Osteoblast (primary cell): Measurements from ENCODE around the gene SDC3. TPM values are rescaled to one million over a fixed set of nuclear protein-coding genes. Genes with fewer than 3 reads are reported as not detected.

Experiments used
- DNase-seq: peaks from one replicate; pipeline ENCODE4 v3.0.0; 2011; ENCODE audit warnings: low spot score, mixed read lengths; ENCODE audit not compliant: insufficient read length; ENCODE audit errors: missing footprints
- H2AFZ ChIP-seq: 2 replicates; pipeline ENCODE4 v1.6.0; 2011; ENCODE audit warnings: mild to moderate bottlenecking, low read length
- H3K27ac ChIP-seq: 2 replicates; pipeline ENCODE4 v1.5.1; 2011; ENCODE audit warnings: mild to moderate bottlenecking, low read depth, low read length, moderate library complexity
- H3K27me3 ChIP-seq: 2 replicates; pipeline ENCODE4 v1.6.0; 2012; ENCODE audit warnings: mild to moderate bottlenecking, control low read depth, inconsistent platforms, low read length, moderate library complexity; ENCODE audit not compliant: insufficient read depth
- H3K36me3 ChIP-seq: 2 replicates; pipeline ENCODE4 v1.5.1; 2011; ENCODE audit warnings: mild to moderate bottlenecking, low read length, control low read depth, moderate library complexity; ENCODE audit not compliant: insufficient read depth
- H3K4me1 ChIP-seq: 2 replicates; pipeline ENCODE4 v1.5.1; 2011; ENCODE audit warnings: mild to moderate bottlenecking, low read length, control low read depth, moderate library complexity; ENCODE audit not compliant: insufficient read depth
- H3K4me2 ChIP-seq: 2 replicates; pipeline ENCODE4 v1.6.0; 2011; ENCODE audit warnings: mild to moderate bottlenecking, low read length; ENCODE audit not compliant: insufficient read depth
- H3K4me3 ChIP-seq: fragments of 200-600 bp; sonication (generic); 3 replicates; pipeline ENCODE4 v1.5.1; 2012; ENCODE audit warnings: mild to moderate bottlenecking, low read length, inconsistent platforms; ENCODE audit not compliant: insufficient read depth
- H3K79me2 ChIP-seq: 2 replicates; pipeline ENCODE4 v1.6.0; 2012; ENCODE audit warnings: mild to moderate bottlenecking, low read length, control low read depth, inconsistent platforms; ENCODE audit not compliant: insufficient read depth
- H3K9me3 ChIP-seq: 2 replicates; pipeline ENCODE4 v1.5.1; 2011; ENCODE audit warnings: low read depth, low read length, control low read depth
- H4K20me1 ChIP-seq: 2 replicates; pipeline ENCODE4 v1.6.0; 2012; ENCODE audit warnings: mild to moderate bottlenecking, low read length, control low read depth; ENCODE audit not compliant: insufficient read depth
- CTCF ChIP-seq: IDR thresholded peaks from 2 replicates; pipeline ENCODE4 v1.5.1; 2011; ENCODE audit warnings: mild to moderate bottlenecking, low read depth, low read length, moderate library complexity; ENCODE audit errors: extremely low read depth
- total RNA-seq: library from RNA; depleted of rRNA; stranded (reverse); fragments of >200 nt; gene quantifications from 2 replicates; pipeline ENCODE4 v1.2.3, GENCODE V29; 2012

Gene SDC3
- total RNA-seq, 1 donor, result 39.8 TPM

- Histone ChIP-seq H3K36me3 (no peaks in the 10 kb centered on the region), H3K9me3 (no peaks in the 10 kb centered on the region), H3K79me2 (no peaks in the 10 kb centered on the region)
These were observed 84.4 kb downstream of the SDC3 start for GRCh38 chr1:30823969-30824735.

GRCh38 chr1:30823627-30823968 lies 85.0 kb downstream of the SDC3 start:
- Histone ChIP-seq H3K4me3 (peak overlapping the region; percentile 24), H2AFZ (no peak overlapping the region), H3K79me2 (no peaks in the 10 kb centered on the region), H4K20me1 (no peaks in the 10 kb centered on the region), H3K27ac (peak overlapping the region; percentile 77), H3K9me3 (no peaks in the 10 kb centered on the region), H3K4me1 (peaks cover 18% of the 10 kb centered on the region), H3K36me3 (no peaks in the 10 kb centered on the region), H3K27me3 (peaks cover 22% of the 10 kb centered on the region), H3K4me2 (peak overlapping the region; percentile 94)
- no peak for TF ChIP-seq CTCF
- no peak for DNase-seq

More at GRCh38 chr1:30823969-30824735, 84.4 kb downstream of the SDC3 start:
- Histone ChIP-seq H3K27me3 (peaks cover 22% of the 10 kb centered on the region), H3K4me2 (peak overlapping the region; percentile 94), H3K4me3 (peak overlapping the region; percentile 75), H3K27ac (peak overlapping the region; percentile 77), H3K4me1 (peaks cover 18% of the 10 kb centered on the region), H2AFZ (peak overlapping the region; percentile 97), H4K20me1 (no peaks in the 10 kb centered on the region)
- DNase-seq, result peak; percentile 100
- TF ChIP-seq CTCF, result no peak

GRCh38 chr1:30822966-30823581 lies 85.5 kb downstream of the SDC3 start:
- Histone ChIP-seq H3K79me2 (no peaks in the 10 kb centered on the region), H3K27ac (no peak overlapping the region), H3K4me3 (peak overlapping the region; percentile 24), H3K27me3 (peaks cover 24% of the 10 kb centered on the region), H3K4me2 (peak overlapping the region; percentile 94), H2AFZ (no peak overlapping the region), H3K9me3 (no peaks in the 10 kb centered on the region), H3K36me3 (no peaks in the 10 kb centered on the region), H3K4me1 (peaks cover 18% of the 10 kb centered on the region), H4K20me1 (no peaks in the 10 kb centered on the region)
- DNase-seq, result peak; percentile 67
- no peak for TF ChIP-seq CTCF

GRCh38 chr1:30822006-30822405 lies 86.6 kb downstream of the SDC3 start:
- Histone ChIP-seq H2AFZ (no peak overlapping the region), H3K4me2 (no peak overlapping the region), H3K79me2 (no peaks in the 10 kb centered on the region), H3K27ac (no peak overlapping the region), H3K4me3 (no peak overlapping the region), H3K27me3 (peaks cover 20% of the 10 kb centered on the region), H3K4me1 (peaks cover 21% of the 10 kb centered on the region), H3K36me3 (no peaks in the 10 kb centered on the region), H3K9me3 (no peaks in the 10 kb centered on the region), H4K20me1 (no peaks in the 10 kb centered on the region)
- no peak for DNase-seq
- no peak for TF ChIP-seq CTCF
